ENCODE data around the gene ALDH1A1.
"Not testable (repeated sequence)": the region's sequence is repeated elsewhere in the genome, so short reads cannot be mapped to it uniquely, and the experiment has no call there.

Gene ALDH1A1

DNA sequence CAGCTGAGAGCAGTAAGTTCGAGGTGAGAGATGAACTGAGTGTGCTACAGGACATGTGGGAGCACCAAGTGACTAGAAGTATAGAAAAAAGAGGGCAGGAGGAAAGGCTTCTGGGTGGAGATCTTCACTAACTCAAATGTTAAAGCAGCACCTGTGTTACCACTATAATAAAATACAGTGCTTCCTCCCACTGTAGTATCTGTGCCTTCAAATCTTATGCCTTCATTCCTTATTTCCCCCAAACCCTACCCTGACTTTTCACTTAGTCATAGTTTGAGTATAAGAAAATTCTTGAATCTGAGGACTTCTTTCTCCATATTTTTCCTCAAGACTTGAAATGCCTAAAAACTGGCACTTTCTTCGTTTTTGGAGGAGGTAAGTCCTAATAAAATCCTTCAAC lies 61.8 kb downstream of the ALDH1A1 start:
- no peak for DNase-seq

DNA sequence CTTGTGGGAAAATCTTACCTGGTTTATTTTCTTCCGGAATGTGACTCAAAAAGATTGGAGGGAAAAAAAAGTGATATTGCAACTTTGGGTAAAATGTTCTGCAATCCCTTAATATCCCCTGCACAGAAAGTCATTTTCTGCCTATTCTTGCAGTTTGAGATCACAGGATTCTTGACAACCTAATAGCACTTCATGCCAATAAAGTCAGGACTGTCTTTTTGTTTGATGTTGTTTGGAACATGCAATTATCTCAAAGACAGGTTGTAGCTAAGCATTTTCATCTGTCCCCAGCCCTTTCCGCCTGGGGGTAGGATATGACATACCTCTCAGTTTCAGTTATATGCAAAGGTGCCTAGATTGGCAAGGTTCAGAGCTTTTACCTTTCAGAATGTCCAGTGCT lies 63.9 kb downstream of the ALDH1A1 start:
- DNase-seq, result no peak

DNA sequence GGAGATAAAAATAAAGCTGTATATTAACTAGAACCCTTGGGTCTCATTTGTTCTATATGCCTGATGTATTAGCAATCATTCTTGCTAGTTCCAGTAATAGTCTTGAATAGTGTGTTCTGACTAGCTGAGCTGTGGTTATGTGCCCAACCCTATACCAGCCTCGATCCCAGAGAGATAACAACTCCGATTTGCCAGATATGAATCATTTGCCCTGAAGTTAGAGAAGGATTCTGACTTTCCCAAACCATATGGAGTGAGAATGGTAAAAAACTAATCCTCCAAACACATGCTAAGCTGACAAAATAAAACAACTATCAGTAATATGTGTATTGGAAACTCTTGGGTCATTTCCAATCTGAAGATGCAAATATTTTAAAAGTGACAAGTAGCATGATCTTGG lies 64.8 kb downstream of the ALDH1A1 start:
- no peak for DNase-seq

- no peak for DNase-seq
These were observed 66.5 kb downstream of the ALDH1A1 start for GRCh38 chr9:72886386-72886785.

GRCh38 chr9:72884508-72884907 lies 68.3 kb downstream of the ALDH1A1 start:
- no peak for DNase-seq

- no peak for DNase-seq
These were observed 69.0 kb downstream of the ALDH1A1 start for GRCh38 chr9:72883875-72884274.

DNA sequence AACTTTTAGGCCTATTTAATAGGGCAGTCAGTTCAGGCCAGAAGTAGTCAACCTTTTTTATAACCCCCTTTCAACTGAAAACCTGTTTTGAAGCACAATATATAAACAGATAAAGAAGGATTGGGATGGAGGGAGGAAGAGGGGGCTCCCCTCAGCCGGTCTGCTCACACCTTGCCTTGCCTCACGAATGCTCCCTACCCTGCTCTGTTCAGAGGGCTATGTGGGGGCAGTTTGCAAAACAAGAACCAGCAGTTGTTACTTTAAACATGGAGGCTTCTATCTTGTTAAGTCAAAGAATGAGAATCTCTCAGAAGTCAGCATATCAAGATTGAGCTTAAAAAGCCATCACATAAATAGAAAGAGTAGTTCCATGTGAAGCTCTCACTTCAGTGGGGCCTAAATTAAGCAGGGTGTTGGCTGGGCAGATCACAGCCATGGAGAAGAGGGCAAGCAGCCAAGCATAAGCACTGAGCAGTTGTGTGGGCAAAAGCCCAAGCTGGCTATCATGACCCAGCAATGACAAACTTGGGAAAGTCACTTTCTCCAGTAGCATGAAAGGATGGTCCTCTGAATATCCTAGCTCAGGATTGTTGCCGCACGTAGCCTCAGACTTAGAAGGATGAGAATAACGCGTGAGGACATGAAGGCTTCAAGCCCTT lies 70.6 kb downstream of the ALDH1A1 start:
- no peak for DNase-seq

DNA sequence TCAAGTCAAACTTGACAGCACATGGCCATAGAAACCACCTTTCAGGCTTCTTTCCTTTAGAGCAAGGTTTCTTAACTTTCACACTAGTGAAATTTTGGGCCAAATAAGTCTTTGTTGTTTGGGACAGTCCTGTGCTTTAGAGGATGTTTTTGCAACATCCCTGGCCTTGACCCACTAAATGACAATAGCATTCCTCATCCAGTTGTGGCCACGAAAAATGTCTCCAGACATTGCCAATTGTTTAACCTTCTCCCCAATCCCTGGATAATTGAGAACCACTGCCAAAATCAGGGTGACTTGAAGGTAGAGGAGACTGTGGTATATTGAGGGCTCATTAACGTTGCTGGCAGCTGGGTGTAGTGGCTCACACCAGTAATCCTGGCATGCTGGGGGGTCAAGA lies 72.0 kb downstream of the ALDH1A1 start:
- DNase-seq, result no peak

DNA sequence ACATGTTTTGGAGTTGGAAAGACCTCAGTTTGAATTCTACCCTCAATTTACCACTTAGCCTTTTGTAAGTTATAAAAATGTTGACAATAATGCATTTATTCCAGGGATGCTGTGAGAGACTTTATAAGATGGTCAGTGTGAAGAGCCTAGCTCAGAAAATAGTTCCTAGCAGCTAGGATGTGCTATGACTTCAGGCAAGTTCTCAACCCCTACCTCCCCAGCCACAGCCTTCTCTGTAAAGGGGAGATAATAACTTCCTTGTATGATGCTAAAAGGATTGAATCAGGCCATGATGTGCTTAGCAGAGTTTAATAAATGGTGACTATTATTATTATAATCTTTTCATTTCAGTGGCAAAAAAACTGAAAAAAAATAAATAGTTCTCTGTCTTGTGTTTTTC lies 77.6 kb downstream of the ALDH1A1 start:
- no peak for DNase-seq

- no peak for DNase-seq
These were observed 78.5 kb downstream of the ALDH1A1 start for GRCh38 chr9:72874344-72874743.

DNA sequence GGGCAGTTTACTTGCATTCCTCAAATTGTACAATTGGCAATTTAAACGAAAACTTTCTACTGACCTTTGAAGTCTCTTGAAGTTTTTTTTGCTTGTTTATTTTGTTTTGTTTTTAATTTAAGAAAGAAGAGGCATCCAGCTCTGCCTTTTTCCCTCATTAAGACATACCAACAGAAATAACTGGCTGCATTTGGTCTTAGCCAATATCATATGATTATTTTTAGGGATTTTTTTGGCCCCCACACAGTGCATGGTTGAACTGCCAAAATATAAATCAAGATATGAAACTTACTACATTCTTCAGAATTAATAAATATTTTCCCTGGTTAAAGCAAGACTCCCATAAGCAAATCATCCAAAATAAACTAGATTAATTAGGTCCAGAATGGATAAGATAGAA lies 79.4 kb downstream of the ALDH1A1 start:
- DNase-seq, result no peak

GRCh38 chr9:72872718-72873117 lies 80.1 kb downstream of the ALDH1A1 start:
- no peak for DNase-seq

- DNase-seq, result no peak
These were observed 81.2 kb downstream of the ALDH1A1 start for GRCh38 chr9:72871685-72872084.

DNA sequence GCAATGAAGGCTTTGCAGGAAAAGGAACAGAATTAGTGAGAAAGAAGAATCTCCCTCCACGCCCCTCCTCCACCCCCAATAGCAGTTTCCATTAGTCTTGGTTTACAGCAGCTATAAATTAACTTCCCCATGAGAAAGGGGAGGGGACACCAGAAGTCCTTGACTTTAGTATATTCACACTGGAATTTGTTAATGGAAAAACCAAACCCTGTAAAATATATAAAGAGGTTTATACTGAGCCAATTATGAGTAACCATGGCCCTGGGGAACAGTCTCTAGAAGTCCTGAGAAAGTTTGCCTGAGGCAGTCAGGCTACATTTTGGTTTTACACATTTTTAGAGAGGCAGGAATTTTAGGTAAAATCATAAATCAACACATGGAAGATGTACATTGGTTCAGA lies 88.5 kb downstream of the ALDH1A1 start:
- DNase-seq, result no peak

GRCh38 chr9:72863456-72864094 lies 89.3 kb downstream of the ALDH1A1 start:
- DNase-seq, result no peak

DNA sequence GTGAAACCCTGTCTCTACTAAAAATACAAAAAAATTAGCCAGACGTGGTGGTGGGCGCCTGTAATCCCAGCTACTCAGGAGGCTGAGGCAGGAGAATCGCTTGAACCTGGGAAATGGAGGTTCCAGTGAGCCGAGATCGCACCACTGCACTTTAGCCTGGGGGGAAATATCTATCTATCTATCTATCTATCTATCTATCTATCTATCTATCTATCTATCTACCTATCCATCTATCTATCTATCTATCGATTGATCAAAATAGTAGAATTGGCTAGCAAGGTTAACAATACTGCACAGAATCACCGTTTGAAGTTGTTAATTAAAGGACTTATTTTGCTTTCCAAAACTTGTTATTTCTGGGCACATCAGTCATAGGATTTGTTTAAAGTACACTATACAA lies 90.1 kb downstream of the ALDH1A1 start:
- DNase-seq, result not testable (repeated sequence)

DNA sequence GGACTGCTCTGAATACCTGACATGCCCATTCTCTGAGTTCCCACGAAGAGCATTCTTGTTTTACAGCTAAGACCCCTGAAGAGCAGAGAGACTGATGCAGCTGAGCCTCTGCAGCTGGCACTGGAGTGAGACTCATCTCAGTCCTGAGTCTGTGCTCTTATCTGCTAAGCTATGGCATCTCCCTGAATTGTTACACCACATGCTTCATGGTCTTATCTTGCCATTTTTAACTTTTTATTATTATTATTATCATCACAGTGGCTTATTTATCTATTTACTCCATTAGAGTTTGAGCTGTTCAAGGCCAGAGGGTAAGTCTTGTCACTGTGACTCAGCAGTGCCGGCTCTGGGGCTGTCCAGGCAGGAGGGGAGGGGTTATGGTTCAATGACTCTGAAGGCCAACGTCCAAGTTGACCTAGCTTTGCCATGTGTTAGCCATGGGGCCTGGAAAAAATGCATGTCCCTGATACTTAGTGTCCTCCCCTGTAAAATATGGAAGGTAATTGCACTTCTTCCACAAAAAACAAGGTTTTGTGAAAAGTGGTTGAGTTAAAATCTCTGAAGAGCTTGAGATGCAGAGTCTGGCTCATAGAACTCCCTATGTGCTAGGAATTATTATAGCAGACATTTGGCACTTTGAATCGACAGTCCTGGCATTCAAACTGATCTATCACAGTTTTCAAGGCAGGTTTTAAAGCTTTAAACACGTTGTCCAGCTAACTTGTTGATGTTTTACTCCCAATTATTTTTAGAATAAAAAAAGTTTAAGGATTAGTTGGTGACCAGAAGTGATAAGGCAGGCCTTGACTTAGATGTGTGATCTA lies 94.6 kb downstream of the ALDH1A1 start:
- no peak for DNase-seq

GRCh38 chr9:72857624-72857996 lies 95.2 kb downstream of the ALDH1A1 start:
- DNase-seq, result no peak

DNA sequence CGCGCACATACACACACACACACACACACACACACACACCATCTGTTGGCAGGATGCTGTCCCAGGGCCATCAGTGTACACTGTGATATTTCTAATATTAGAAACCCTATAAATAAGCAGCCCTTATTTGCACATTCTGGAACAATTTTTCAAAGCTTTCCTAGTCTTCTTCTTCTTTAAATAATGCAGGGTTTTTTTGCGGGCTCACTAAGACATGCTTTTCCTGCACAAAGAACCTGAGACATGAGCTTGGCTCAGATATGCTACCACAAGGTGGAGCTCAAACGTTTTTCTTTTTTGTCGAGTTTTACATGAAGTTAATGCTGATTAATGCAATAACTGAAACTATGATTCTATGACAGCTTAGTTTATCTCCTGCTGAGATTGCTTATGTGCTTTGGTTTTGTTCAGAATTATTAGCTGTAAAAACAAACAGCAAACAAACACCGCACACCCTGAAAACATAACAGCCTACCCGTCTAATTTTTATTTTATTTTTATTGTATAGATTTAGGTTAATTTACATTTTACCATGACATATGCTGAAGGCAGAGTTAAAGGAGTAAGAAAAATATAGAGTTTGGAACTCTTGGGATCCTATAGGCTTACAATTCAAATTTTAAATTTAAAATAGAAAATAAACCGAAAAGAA lies 95.8 kb downstream of the ALDH1A1 start:
- DNase-seq, result peak in 1 of 2 donors; percentile 6

GRCh38 chr9:72855890-72856523 lies 96.8 kb downstream of the ALDH1A1 start:
- no peak for DNase-seq

- no peak for DNase-seq
These were observed 97.5 kb downstream of the ALDH1A1 start for GRCh38 chr9:72855321-72855720.
